GM23338 (cell line): Measurements from ENCODE around the gene TFCP2. TPM values are rescaled to one million over a fixed set of nuclear protein-coding genes. Genes with fewer than 3 reads are reported as not detected.

Experiments used
- ATAC-seq: fragments of 200-7000 bp; cut with Tn5 transposase; 3 replicates; pipeline ENCODE4 v1.9.1; 2020
- DNase-seq: peaks from one replicate; pipeline ENCODE4 v3.0.0-alpha.2; 2015; ENCODE audit warnings: low spot score
- H2AFZ ChIP-seq: fragments of 200-600 bp; sonication (generic); 2 replicates; pipeline ENCODE4 v1.8.0; 2016; ENCODE audit warnings: antibody characterized with exemption, mild to moderate bottlenecking, moderate library complexity
- H3F3A ChIP-seq: fragments of 200-600 bp; sonication (generic); replicated peaks from 2 replicates; pipeline ENCODE4 v1.8.0; 2017; ENCODE audit warnings: antibody characterized with exemption, mixed run types, low read depth
- H3K27ac ChIP-seq: fragments of 200-600 bp; sonication (generic); 2 replicates; pipeline ENCODE4 v1.6.1; 2016; ENCODE audit warnings: low read depth
- H3K27me3 ChIP-seq: fragments of 200-600 bp; sonication (generic); 2 replicates; pipeline ENCODE4 v1.8.0; 2016; ENCODE audit warnings: mild to moderate bottlenecking, mixed run types, moderate library complexity; ENCODE audit not compliant: insufficient read depth
- H3K36me3 ChIP-seq: fragments of 200-600 bp; sonication (generic); 2 replicates; pipeline ENCODE4 v1.8.0; 2016; ENCODE audit warnings: mild to moderate bottlenecking; ENCODE audit not compliant: insufficient read depth
- H3K4me1 ChIP-seq: fragments of 200-600 bp; sonication (generic); 2 replicates; pipeline ENCODE4 v1.8.0; 2016; ENCODE audit warnings: mild to moderate bottlenecking, moderate library complexity; ENCODE audit not compliant: insufficient read depth
- H3K4me2 ChIP-seq: fragments of 200-600 bp; sonication (generic); 2 replicates; pipeline ENCODE4 v1.7.1; 2017; ENCODE audit warnings: mixed run types
- H3K4me3 ChIP-seq: fragments of 200-600 bp; sonication (generic); 2 replicates; pipeline ENCODE4 v1.6.1; 2016; ENCODE audit warnings: mixed run types
- H3K79me2 ChIP-seq: fragments of 200-600 bp; sonication (generic); replicated peaks from 2 replicates; pipeline ENCODE4 v1.8.0; 2017; ENCODE audit warnings: mild to moderate bottlenecking; ENCODE audit not compliant: insufficient read depth
- H3K9me2 ChIP-seq: fragments of 200-600 bp; sonication (generic); 2 replicates; pipeline ENCODE4 v1.8.0; 2017; ENCODE audit not compliant: insufficient read depth
- H4K20me1 ChIP-seq: fragments of 200-600 bp; sonication (generic); replicated peaks from 2 replicates; pipeline ENCODE4 v1.8.0; 2017; ENCODE audit warnings: mild to moderate bottlenecking; ENCODE audit not compliant: insufficient read depth
- H3K27ac Mint-ChIP-seq: 2 replicates; pipeline ENCODE4 v1.8.0; 2020; ENCODE audit warnings: inconsistent platforms, mild to moderate bottlenecking, moderate library complexity, mixed read lengths
- H3K27me3 Mint-ChIP-seq: 3 replicates; pipeline ENCODE4 v1.8.0; 2022; ENCODE audit warnings: low read depth, mild to moderate bottlenecking, moderate library complexity, mixed read lengths, inconsistent platforms; ENCODE audit not compliant: insufficient read depth, poor library complexity
- H3K36me3 Mint-ChIP-seq: 3 replicates; pipeline ENCODE4 v1.8.0; 2021; ENCODE audit warnings: low read depth, mild to moderate bottlenecking, inconsistent platforms, moderate library complexity, mixed read lengths
- H3K4me1 Mint-ChIP-seq: 3 replicates; pipeline ENCODE4 v1.8.0; 2020; ENCODE audit warnings: mild to moderate bottlenecking, inconsistent platforms, mixed read lengths
- H3K4me3 Mint-ChIP-seq: 3 replicates; pipeline ENCODE4 v1.8.0; 2021; ENCODE audit warnings: moderate library complexity, mild to moderate bottlenecking, inconsistent platforms, mixed read lengths
- H3K9me3 Mint-ChIP-seq: 3 replicates; pipeline ENCODE4 v1.8.0; 2020; ENCODE audit warnings: moderate library complexity, mild to moderate bottlenecking, inconsistent platforms, mixed read lengths
- CREB1 ChIP-seq: fragments of 250-450 bp; sonication (Bioruptor Pico); IDR thresholded peaks from 2 replicates; pipeline ENCODE4 v1.5.0; 2020; ENCODE audit warnings: low read depth, mild to moderate bottlenecking, moderate library complexity
- CTCF ChIP-seq, 2 experiments: fragments of 200-600 bp in 1 of 2; sonication (generic) in 1 of 2; conservative IDR thresholded peaks; 2 replicates each; pipeline versions ENCODE4 v1.5.1 to v1.6.1; 2016 to 2017; ENCODE audit warnings: antibody characterized with exemption in 2 of 2, low read depth in 2 of 2, mild to moderate bottlenecking in 2 of 2, moderate library complexity in 1 of 2
- EZH2 ChIP-seq: fragments of 200-600 bp; sonication (generic); IDR thresholded peaks from one replicate; pipeline ENCODE4 v1.8.0; 2017; ENCODE audit warnings: antibody characterized with exemption, mild to moderate bottlenecking, low read depth; ENCODE audit not compliant: unreplicated experiment
- JUNB ChIP-seq: IDR thresholded peaks from one replicate; pipeline ENCODE4 v1.6.1; 2016; ENCODE audit warnings: antibody characterized with exemption; ENCODE audit not compliant: unreplicated experiment
- NANOG ChIP-seq: IDR thresholded peaks from 2 replicates; pipeline ENCODE4 v1.6.1; 2016; ENCODE audit warnings: antibody characterized with exemption, borderline replicate concordance
- POLR2AphosphoS5 ChIP-seq: IDR thresholded peaks from 2 replicates; pipeline ENCODE4 v1.6.1; 2016; ENCODE audit warnings: antibody characterized with exemption, low read depth
- ZNF331 ChIP-seq: fragments of 250-450 bp; sonication (Bioruptor Pico); IDR thresholded peaks from 2 replicates; pipeline ENCODE4 v1.5.0; 2020; ENCODE audit warnings: low read depth, mild to moderate bottlenecking, moderate library complexity
- polyA plus RNA-seq: library from polyadenylated mRNA; unstranded; fragments of >200 nt; fragmentation: Nextera tagmentation; extraction: Ambion mirVana; gene quantifications from 2 replicates; pipeline ENCODE4 v1.2.1, GENCODE V29; 2016
- total RNA-seq: library from RNA; depleted of rRNA; stranded (reverse); fragments of >200 nt; shearing (Covaris generic); gene quantifications from 2 replicates; pipeline ENCODE4 v1.2.3, GENCODE V29; 2014
- TF ChIP-seq, protein P1 (sequence below): IDR thresholded peaks from 2 replicates; pipeline ENCODE4 v1.6.1; 2016; ENCODE audit warnings: antibody characterized with exemption
- TF ChIP-seq, protein P2 (sequence below): IDR thresholded peaks from one replicate; pipeline ENCODE4 v1.6.1; 2018; ENCODE audit warnings: antibody characterized with exemption; ENCODE audit not compliant: unreplicated experiment

The TFCP2 gene
- total and polyA plus RNA-seq, 2 experiments from 2014 or later = 15.2 to 30.5 TPM

DNA sequence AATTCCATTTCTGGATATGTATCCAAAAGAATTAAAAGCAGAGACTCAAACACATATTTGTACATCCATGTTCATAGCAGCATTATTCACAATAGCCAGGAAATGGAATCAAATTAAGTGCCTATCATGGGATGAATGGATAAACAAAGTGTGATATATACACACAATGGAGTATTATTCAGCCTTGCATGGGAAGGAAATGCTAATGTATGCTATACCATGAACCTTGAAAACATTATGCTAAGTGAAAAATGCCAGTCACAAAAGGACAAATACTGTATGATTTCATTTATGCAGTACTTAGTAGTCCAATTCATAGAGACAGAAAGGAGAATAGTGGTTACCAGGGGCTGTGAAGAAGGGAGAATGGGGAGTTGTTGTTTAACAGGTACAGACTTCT, 57.4 kb downstream of the TFCP2 start:
- ATAC-seq = no peak
- no peak overlapping the region for H3K4me3 Mint-ChIP-seq

DNA sequence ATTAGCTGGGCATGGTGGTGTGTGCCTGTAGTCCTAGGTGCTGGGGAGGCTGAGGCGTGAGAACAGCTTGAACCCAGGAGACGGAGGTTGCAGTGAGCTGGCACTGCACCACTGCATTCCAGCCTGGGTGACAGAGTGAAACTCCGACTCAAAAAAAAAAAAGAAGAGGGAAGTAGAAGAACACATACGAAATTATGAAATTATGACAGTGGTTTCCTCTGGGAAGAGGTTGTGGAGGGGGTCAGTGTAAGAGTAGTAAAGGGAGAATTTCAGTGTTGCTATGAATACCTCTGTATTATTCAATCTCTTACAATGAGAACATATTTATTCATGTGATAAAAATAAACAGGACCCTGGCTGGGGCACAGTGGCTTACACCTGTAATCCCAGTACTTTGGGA, 64.8 kb downstream of the TFCP2 start:
- H3K36me3 ChIP-seq = peaks cover 46% of the 10 kb centered on the region
- TF ChIP-seq, protein P1, sequence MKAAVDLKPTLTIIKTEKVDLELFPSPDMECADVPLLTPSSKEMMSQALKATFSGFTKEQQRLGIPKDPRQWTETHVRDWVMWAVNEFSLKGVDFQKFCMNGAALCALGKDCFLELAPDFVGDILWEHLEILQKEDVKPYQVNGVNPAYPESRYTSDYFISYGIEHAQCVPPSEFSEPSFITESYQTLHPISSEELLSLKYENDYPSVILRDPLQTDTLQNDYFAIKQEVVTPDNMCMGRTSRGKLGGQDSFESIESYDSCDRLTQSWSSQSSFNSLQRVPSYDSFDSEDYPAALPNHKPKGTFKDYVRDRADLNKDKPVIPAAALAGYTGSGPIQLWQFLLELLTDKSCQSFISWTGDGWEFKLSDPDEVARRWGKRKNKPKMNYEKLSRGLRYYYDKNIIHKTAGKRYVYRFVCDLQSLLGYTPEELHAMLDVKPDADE = no peak
- TF ChIP-seq JUNB = no peak
- no peak for TF ChIP-seq CREB1
- H3K27me3 Mint-ChIP-seq = peaks cover 4% of the 10 kb centered on the region

More for the DNA sequence above, 57.4 kb downstream of the TFCP2 start:
- no peak overlapping the region for H3K4me2 ChIP-seq
- 0 out of 2 replicates have a peak, but pooled peaks cover 12% of the 10 kb centered on the region for H3K79me2 ChIP-seq
- no peak overlapping the region for H3K4me3 ChIP-seq
- H2AFZ ChIP-seq = no peak overlapping the region
- Mint-ChIP-seq H3K4me1 (no peaks in the 10 kb centered on the region), H3K36me3 (peaks cover 53% of the 10 kb centered on the region), H3K27ac (no peak overlapping the region), H3K27me3 (peaks cover 2% of the 10 kb centered on the region), H3K9me3 (no peaks in the 10 kb centered on the region)
- H4K20me1 ChIP-seq = peaks cover 4% of the 10 kb centered on the region; the same call in 1 of the 2 replicates
- H3K36me3 ChIP-seq = peaks cover 15% of the 10 kb centered on the region
- H3K27me3 ChIP-seq = no peaks in the 10 kb centered on the region
- H3K9me2 ChIP-seq = no peaks in the 10 kb centered on the region
- H3K4me1 ChIP-seq = no peaks in the 10 kb centered on the region
- no peak for DNase-seq
- no peaks in the 10 kb centered on the region; the same call in 1 of the 2 replicates for H3F3A ChIP-seq
- TF ChIP-seq ZNF331 (CRISPR knock-in tag) = no peak
- no peak for TF ChIP-seq POLR2AphosphoS5
- no peak for TF ChIP-seq CTCF (conservative IDR thresholded peaks at IDR 0.05; ENCODE audit: low read depth in 2 of 2)
- TF ChIP-seq CREB1 = no peak
- no peak for TF ChIP-seq EZH2
- no peak overlapping the region for H3K27ac ChIP-seq

GRCh38 chr12:51103977-51104376, 69.0 kb downstream of the TFCP2 start:
- ATAC-seq (no peak), DNase-seq (no peak)
- no peak overlapping the region for H3K27ac Mint-ChIP-seq
- H3K4me1 Mint-ChIP-seq = no peaks in the 10 kb centered on the region
- Histone ChIP-seq H3K4me1 (no peaks in the 10 kb centered on the region), H3K27me3 (no peaks in the 10 kb centered on the region), H2AFZ (no peak overlapping the region), H3K9me2 (no peaks in the 10 kb centered on the region), H4K20me1 (peaks cover 5% of the 10 kb centered on the region), H3K4me2 (no peak overlapping the region), H3K36me3 (peaks cover 42% of the 10 kb centered on the region; the same call in 1 of the 2 replicates), H3K27ac (no peak overlapping the region), H3F3A (no peaks in the 10 kb centered on the region), H3K4me3 (no peak overlapping the region), H3K79me2 (no peaks in the 10 kb centered on the region)
- no peak overlapping the region for H3K4me3 Mint-ChIP-seq
- no peaks in the 10 kb centered on the region for H3K9me3 Mint-ChIP-seq
- H3K36me3 Mint-ChIP-seq = peaks cover 74% of the 10 kb centered on the region
- peaks cover 2% of the 10 kb centered on the region for H3K27me3 Mint-ChIP-seq
- TF ChIP-seq CREB1 (no peak), ZNF331 (CRISPR knock-in tag) (no peak), NANOG (no peak)
- TF ChIP-seq, protein P2, sequence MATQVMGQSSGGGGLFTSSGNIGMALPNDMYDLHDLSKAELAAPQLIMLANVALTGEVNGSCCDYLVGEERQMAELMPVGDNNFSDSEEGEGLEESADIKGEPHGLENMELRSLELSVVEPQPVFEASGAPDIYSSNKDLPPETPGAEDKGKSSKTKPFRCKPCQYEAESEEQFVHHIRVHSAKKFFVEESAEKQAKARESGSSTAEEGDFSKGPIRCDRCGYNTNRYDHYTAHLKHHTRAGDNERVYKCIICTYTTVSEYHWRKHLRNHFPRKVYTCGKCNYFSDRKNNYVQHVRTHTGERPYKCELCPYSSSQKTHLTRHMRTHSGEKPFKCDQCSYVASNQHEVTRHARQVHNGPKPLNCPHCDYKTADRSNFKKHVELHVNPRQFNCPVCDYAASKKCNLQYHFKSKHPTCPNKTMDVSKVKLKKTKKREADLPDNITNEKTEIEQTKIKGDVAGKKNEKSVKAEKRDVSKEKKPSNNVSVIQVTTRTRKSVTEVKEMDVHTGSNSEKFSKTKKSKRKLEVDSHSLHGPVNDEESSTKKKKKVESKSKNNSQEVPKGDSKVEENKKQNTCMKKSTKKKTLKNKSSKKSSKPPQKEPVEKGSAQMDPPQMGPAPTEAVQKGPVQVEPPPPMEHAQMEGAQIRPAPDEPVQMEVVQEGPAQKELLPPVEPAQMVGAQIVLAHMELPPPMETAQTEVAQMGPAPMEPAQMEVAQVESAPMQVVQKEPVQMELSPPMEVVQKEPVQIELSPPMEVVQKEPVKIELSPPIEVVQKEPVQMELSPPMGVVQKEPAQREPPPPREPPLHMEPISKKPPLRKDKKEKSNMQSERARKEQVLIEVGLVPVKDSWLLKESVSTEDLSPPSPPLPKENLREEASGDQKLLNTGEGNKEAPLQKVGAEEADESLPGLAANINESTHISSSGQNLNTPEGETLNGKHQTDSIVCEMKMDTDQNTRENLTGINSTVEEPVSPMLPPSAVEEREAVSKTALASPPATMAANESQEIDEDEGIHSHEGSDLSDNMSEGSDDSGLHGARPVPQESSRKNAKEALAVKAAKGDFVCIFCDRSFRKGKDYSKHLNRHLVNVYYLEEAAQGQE = no peak

More for the DNA sequence above, 64.8 kb downstream of the TFCP2 start:
- no peaks in the 10 kb centered on the region for H3K9me2 ChIP-seq
- no peak overlapping the region for H3K4me3 ChIP-seq
- no peaks in the 10 kb centered on the region for H3F3A ChIP-seq
- H3K4me1 ChIP-seq = no peaks in the 10 kb centered on the region
- H3K27ac ChIP-seq = no peak overlapping the region
- H3K4me2 ChIP-seq = no peak overlapping the region
- ATAC-seq (no peak), DNase-seq (no peak)
- H2AFZ ChIP-seq = no peak overlapping the region
- Mint-ChIP-seq H3K4me1 (no peaks in the 10 kb centered on the region), H3K27ac (no peak overlapping the region), H3K9me3 (no peaks in the 10 kb centered on the region), H3K4me3 (no peak overlapping the region), H3K36me3 (peaks cover 68% of the 10 kb centered on the region)
- H3K27me3 ChIP-seq = no peaks in the 10 kb centered on the region
- 0 out of 2 replicates have a peak, but pooled peaks cover 5% of the 10 kb centered on the region for H4K20me1 ChIP-seq
- H3K79me2 ChIP-seq = no peaks in the 10 kb centered on the region
